HG03039 (cell line): Measurements from ENCODE around the gene BMX.

Experiments used
- ATAC-seq: cut with Tn5 transposase; IDR thresholded peaks from one replicate; pipeline ENCODE4 v1.9.1; 2021; ENCODE audit warnings: mild to moderate bottlenecking, moderate library complexity; ENCODE audit not compliant: unreplicated experiment

BMX gene

DNA sequence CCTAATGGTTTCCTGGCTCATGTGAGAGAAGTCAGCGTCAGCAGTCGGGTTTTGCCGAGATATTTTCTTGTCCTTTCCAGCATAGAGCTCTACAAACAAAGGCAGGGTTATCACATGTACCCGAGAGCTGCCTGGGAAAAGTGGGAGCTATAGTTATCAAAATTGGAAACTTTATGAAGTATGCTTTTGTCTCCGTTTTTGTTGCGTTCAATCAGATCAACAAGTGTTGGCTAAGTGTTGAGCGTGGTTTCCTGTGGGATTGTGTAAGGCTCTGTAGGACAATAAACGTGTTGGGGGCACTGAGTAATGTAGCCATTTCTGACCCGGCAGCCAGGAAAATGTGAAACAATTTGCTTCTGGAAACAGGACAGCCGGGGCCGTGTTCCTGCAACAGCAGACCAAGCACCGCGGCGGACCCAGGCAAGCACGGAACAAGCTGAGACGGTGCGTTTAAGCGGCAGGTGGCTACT is at the start of gene BMX:
Gene BMX, plus strand, starts transcription at position 311 of the 470 bp plus-strand sequence. CDS start 7,547 bp downstream, outside the sequence.
- ATAC-seq = no peak

DNA sequence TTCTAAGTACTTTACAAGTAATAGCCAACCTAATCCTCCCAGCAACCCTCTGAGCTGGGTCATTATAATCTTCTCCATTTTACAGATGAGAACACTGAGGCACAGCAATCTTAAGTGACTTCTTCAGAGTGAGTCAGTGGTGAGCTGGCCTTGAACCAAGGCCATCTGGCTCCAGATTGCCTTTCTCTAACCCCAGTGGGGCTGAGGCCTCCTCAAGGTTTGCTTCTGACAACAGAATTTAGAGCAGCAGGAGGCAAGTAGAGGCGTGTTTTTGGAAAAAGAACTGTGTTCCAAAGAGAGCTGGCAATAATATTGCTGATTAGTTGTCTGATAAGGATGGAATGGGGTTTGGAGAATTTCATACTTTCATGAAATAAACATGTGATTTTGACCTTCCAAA is 48.7 kb upstream of the BMX start:
- no peak for ATAC-seq

DNA sequence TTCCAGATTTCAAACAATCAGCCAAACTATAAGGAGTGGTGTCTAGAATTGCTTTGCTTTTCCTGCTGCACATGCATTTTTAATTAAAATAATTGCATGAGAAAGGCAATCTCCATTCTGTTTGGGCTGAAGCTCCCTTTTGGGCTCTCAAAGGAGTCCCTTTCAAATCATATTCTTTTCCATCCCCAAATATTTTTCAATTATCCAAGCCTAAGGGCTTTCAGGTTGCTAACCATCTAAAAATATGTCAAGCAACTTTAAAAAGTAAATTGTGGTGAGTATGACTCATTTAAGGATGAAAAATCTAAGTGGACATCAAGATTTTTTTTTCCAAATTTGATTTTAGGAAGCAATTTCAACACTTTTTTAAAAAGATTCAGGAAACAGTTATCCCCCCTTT is 35.9 kb upstream of the BMX start:
- no peak for ATAC-seq

DNA sequence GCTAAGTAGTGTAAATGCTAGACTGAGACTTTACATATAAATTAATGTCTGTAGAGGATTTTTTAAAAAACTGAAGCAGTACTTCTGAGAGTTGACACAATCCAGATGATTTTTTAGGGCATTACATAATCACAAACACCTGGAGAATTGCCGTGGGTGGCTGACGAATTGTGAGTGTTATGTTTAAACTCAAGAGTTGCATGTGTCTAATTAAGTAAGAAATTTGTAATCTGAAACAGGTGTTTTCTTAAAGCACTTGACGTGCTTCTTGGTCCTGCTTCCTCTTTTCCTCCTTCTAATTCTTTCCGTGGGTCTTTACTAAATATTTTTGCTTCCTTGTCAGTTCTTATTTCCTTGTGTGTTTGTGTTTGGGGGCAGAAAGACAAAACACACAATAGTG is 35.3 kb upstream of the BMX start:
- no peak for ATAC-seq

DNA sequence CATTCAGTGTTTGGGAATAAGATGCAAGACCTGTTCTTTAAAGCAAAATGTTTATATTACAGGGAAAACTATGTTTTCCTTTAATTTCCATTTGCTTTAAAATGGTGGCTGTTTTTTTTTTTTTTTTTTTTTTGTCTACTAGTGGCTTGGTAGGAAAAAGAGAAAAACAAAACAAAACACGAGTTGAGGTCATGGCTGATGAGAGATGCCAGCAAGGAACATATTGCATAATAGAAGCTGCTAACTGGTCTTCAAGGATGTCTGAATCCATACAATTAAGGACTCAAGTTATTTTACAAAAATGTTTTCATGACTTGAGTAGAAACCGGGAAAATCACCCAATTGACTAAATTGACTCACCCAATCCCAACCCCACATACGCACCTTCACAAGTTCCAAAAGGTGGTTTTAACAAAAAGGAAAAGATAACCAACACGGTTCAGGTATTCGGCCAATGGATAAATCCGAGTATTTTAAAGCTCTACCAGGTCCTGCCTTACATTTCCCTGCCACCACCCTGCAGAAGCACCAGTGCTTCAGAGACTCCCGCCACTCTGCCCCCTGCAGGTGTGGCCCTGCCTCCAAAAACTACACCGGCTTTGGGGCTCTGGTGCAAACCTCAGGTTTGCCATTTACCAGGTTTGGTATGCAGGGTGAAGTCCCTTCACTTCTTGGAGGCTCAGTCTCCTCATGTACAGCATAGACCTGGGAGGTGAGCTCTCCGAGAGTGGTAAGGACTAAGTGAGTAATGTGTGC is 34.5 kb upstream of the BMX start:
- no peak for ATAC-seq

DNA sequence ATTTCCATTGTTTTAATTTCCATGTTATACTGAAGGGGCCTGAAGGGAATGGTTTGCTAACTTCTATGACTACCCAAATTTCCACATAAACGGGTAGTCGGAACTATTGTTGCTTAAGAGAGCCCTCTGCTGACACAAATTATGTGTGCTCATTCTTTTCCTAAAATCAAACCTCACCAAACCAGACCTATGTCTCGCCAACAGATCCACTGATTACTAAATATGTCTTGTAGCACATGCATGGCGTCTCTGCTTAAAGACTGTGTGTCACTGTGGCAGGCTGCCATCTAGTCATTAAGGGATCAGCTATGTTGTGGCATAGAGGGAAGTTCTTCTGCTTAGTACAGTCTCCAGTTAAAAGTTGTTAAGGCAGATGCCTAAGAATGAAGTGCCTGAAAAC is 32.6 kb upstream of the BMX start:
- no peak for ATAC-seq

DNA sequence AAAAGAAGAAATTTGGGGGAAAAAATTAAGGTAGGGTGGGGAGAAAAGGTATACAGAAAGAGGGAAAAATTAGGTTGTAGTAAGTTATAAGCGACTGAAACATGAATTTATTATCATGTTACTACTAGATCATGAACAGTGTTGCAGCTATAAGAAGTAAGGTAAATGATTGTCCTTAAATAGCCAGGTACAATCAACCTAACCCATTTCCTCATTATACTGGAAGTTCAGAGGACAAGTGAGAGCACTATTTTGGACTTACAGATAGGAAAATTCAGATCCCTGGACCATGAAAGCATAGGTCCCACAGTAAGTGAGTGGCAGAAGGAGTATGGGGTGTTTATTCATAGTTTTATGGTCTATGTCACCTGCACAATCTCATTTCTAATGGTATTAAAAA is 31.0 kb upstream of the BMX start:
- ATAC-seq = no peak

DNA sequence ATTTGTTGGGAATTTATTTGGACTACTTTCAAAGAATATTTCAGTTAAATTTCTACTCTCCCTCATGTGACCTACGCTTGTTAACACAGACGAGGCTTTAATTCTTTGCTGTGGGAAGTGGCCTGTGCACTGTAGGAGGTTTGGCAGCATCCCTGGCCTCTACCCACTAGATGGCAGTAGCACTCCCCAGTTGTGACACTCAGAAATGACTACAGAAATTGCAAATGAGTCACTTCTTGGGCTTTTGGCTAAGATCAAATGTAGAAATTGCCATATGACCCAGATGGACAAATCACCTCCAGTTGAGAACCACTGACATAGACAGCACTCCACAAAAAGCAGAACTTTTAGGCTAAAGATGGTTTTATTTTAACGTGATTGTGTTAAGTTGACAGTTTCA is 29.6 kb upstream of the BMX start:
- ATAC-seq = no peak

DNA sequence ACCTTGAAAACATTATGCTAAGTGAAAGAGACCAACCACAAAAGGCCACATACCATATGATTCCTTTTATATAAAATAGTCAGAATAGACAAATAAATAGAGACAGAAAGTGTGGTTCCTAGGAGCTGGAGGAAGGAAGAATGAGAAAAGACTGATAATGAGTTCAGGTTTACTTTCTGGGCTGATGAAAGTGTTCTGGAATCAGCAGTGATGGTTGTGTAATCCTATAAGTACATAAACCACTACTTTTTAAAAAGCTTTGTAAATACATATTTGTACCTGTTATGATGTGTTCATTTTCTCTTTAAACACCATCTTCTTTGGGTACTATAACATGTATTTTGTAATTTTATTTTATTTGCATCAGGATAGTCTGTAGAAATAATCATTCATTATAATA is 28.1 kb upstream of the BMX start:
- ATAC-seq = no peak

DNA sequence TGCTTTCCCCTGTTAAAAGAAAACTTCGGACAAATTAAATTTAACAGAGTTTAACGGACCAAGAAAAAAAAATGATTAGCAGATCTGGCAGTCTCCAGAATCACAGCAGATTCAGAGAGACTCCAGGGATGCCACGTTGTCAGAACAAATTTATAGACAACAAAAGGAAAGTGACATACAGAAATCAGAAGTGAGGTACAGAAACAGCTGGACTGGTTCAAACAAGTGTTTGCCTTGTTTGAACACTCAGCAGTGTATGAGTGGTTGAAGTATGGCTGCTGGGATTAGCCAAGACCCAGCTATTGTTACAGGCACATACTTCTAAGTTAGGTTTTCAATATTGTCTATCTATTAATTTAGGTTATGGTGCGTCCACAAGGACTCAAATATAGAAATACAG is 26.6 kb upstream of the BMX start:
- no peak for ATAC-seq

DNA sequence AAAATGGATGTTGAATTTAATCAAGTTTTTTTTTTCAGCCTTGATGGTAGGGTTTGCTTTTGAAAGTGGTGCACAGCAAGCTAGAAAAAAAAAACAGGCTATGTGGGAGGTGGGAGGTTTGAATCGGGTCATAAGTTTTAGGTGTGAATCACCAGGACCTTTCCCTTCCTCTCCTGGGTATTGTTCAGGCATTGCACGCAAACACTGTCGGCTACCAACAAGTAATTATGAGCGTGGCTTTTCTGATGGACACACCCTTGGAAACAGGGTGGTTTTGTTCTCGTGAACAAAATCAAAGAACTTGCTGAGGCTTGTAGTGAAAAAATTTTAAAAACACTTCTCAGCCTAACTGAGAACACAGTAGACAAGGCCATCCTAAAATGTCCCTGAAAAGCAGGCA is 25.6 kb upstream of the BMX start:
- ATAC-seq = no peak

DNA sequence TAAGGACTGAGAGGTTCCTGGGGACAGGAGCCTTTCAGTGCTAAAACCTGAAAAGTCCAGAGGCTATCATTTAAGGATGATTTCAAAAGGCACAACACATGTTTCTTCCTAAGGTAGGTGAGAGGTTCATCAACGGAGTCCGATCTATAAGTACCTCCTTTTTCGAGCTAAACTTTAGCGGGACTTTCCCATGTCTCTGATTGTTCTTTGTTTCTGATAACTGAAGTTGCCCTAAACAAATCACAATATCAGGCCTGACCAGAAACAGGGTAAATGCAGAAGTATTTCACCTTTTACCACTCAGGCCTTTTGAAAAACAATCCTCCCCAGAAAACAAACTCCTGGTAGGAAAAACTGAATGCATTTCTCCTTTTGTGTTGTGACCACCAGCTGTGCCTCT is 25.1 kb upstream of the BMX start:
- no peak for ATAC-seq

DNA sequence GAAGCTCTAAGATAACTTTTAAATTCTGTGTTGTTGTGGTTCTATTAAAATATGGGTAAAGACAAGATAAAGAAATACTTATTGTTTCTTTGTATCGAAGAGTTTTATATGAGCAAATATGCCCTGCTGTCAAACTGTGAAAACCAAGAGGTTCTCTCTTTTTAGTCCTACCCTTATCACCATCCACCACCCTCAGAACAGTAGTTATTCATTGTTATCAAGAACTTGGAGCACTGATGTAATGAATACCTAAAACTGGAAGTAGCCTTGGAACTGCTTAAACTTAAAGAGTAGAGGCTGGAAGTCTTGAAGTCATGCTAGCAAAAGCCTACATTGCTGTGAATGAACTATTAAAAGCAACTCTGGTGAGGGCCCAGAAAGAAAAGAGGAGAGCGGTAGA is 16.7 kb upstream of the BMX start:
- no peak for ATAC-seq

DNA sequence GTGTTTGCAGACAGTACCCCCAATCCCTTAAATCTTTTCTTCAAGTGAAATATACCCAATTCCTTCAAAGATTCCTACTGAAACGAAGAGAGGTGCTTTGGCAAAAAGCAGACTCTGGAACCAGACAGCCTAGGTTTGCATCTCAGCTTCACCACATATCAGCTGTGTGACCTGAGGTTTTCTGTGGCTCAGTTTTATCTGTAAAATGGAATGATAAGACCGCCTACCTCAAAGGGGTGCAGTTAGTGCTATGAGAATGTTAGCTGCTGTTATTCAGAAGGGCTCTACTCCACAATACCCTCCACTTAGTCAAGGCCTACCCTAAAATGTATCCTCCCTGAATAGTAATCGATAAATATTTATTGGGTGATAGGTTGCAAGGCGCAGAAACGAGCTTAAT is 8.1 kb upstream of the BMX start:
- no peak for ATAC-seq

DNA sequence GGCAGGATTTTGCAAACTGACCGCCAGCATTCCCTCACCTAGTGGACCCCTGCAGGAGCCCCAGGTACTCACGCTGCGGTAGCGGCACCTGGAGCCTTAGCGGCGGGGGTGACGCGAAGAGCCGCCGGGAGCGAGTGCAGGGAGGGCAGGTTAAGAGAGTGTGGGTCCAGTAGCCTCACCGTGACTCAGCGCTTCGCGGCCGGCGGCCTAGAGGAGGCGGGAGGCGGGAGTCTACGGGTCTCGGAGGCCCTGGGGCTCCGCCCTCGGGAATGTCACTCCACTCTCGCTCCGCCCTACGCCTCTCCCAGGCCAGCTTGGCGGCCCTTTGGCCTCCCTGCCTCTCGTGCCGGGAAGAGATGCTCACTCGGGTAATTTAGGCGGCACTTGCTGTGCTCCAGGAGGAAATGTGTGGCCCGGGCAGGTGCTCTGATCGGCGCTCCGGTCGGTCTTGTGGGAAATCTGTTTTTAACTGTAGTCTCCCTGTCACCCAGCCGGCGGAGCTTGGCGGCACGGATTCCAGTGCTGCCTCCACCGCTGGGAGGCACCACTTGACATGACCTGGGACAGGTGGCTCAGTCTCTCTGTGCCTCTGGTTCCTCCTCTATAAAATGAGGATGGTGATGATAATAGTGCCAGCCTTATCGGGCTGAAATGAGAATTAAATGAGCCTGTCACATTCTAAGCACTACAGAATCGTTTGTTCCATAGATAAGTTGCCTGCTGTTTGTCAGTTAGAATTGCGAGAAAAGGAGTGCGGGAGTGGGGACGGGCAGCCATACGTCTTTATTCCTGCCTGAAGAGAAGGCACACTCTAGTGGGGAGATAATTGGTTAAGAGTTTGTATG is 7.3 kb upstream of the BMX start, which contains the start of gene PIR:
Gene PIR, minus strand, starts transcription at position 216 of the 845 bp plus-strand sequence. CDS start 2,076 bp downstream, outside the sequence.
- ATAC-seq = peak; percentile 99

DNA sequence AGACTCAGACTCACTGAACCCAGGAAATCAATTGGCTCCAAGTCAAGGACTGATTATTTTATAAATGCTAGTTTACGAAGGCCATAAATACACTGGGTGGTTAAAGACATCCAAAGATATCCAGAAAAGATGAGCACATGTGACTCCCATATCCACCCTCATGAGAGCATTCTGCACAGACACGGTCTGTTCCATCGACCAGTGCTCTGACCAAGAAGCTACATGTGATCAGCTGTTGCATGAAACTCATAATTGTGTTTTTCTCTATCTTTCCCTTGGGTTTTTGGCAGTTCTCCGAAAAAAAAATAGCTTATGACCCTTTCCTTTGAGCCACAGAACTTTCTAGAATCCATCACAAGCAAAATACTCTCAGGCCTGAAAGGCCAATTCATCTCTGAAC is 4.8 kb upstream of the BMX start:
- ATAC-seq = no peak

DNA sequence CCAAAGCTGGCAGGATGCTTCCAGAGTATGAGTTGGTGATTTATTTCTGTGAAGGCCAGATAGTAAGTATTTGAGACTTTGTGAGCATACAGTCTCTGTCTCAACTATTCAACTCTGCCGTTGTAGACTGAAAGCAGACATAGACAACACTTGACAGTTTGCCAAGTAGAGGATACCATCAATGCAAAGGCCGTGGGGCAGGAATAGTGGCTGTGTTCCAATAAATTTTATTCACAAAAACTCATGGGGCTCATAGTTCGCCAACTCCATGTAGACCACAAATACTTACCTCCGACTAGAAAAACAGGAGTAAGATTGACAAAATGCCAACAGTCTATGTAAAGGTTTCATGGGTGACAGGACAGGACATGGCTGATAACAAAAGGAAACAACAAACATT is 3.8 kb upstream of the BMX start:
- ATAC-seq = no peak

DNA sequence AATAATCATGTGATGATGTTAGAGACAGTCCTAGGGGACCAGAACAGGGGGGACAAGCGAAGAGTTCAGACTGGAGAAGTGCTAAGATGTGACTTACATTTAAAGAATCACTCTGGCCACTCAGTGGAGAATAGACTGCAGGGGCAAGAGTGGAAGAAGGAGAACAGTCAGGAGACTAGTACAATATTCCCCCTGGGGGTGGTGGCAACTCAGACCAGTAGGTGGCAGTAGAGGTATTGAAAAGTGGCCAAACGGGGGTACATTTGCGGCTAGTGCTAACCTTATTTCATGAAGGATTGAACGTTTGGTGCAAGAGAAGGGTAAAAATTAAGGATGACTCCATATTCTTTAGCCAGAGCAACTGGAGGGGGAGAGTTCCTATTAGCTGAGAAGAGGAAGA is 2.7 kb upstream of the BMX start:
- no peak for ATAC-seq

DNA sequence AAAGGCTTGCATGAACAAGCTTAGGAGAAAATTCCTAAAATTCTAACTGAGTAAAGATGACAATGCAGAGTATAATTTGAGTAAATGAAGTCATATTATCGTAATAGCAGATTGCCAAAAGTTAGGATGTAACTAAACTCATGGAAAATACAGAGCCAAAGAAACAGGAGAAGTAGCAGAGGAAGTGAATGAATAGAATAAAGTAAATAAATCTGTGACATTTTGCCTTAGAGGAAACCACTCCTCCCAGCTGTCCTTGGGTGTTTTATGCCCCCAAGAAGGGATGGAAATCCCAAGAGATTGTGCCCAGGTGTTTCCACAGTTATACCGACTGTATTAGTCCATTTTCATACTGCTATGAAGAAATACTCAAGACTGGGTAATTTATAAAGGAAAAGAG is 1.9 kb upstream of the BMX start:
- ATAC-seq = no peak

DNA sequence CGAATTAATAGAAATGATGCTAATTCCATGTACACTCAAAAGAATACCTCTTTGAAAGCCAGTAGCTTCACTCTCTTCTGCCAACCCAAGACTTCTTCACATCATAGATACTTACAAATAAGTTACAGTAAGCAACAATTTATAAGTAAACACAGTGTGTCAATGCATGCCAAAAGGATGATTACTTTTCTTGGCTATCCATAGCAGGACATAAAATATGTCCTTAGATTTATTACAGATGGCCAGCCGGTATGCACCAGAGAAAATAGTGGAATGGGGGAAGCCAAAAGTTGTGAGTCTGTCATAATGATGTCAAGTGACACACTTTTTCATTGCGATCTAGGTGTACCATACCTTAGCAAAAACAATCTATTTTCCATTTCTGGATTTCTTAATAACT is 631 bp upstream of the BMX start:
- no peak for ATAC-seq

DNA sequence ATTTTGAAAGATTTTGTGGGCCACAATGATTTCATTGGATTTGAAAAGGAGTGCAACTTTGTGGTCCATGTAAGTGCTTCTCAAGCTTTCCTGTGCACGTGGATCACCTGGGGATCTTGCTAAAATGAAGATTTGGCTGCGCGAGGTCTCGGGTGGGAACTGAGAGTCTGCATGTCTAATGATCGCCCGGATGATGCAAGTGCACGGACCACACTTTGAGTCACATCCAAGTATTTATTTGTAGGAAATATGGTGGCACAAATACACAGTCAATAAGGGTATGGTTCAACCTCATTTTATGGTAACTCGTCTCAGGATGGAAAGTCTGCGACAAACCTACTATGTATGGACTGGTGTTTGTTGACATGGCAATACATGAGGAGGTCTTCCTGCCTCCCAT is 899 bp downstream of the BMX start:
- ATAC-seq = no peak

DNA sequence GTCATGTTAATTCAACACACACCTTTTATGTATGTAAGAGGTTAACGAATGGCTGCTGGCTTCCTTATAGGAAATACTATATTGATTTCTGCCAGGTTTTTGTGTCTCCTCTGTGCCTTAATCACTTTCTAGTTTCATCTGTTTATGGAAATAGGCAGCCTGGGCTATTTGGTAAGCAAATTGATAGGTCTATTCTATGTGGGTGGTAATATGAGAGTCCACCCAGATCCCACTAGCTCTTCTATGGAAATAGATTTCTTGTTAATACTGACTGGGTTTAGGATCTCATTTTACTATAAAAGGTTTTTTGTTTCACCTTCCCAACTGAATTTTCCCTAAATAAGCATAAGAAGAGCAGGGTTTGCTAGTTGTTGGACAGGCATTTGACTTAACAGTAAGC is 4.1 kb downstream of the BMX start:
- ATAC-seq = no peak
